Right ventricle myocardium inferior (tissue), 1 donor: ENCODE results near the gene INPP5D. TPM values are rescaled to one million over a fixed set of nuclear protein-coding genes. Genes with fewer than 3 reads are reported as not detected.
"Not testable (repeated sequence)": the region's sequence is repeated elsewhere in the genome, so short reads cannot be mapped to it uniquely, and the experiment has no call there.

Source experiments
- ATAC-seq: fragments of 200-7000 bp; cut with Tn5 transposase; one replicate; pipeline ENCODE4 v1.9.1; 2020; ENCODE audit warnings: mild to moderate bottlenecking, moderate library complexity
- DNase-seq: peaks from one replicate; pipeline ENCODE4 v3.0.0; 2021; ENCODE audit errors: missing footprints
- intact Hi-C: fragments of 100-400 bp; cut with DNase I; formaldehyde crosslinking; loops from one replicate; pipeline ENCODE4 v1.11.0; 2022
- total RNA-seq: library from RNA; stranded (reverse); fragmentation: NEBNext Ultra II Directional; extraction: Animal tissue kit (Norgen Biotek cat#: 25700); gene quantifications from one replicate; pipeline ENCODE4 v1.2.1, GENCODE V29; 2021
- donor health status: DM: no; HTN: yes; CAD: no; lungs with severe emphysema.

The INPP5D gene
- total RNA-seq, 1 donor from 2014 or later, result 5.2 TPM

- DNase-seq, result no peak
- ATAC-seq, result no peak
- intact Hi-C loops, result no loop called here
Measured at GRCh38 chr2:233083782-233084181, 23.6 kb downstream of the INPP5D start.

DNA sequence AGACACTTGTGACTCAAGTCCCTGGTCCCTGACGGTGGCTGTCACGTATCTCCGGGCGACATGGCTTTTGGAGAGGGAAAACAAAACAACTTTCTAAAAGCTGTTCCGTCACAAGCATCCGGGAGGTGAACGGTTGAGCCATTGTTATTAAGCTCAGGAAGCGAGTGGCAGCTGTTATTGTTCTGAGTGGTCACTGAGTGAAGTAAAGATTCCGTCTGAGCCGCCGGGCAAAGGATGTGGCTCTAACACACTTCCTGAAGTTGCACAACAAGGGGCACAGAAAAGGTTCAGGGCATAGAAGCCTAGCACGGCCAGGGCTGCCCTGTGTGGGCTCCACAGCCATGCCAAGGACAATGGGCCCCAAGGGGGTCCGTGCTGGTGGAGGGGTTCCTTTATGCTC lies 24.3 kb downstream of the INPP5D start:
- intact Hi-C loops, result no loop called here
- DNase-seq, result peak; percentile 87
- peak; percentile 79 for ATAC-seq

GRCh38 chr2:233085037-233085838 lies 25.1 kb downstream of the INPP5D start:
- no peak for ATAC-seq
- intact Hi-C loops, result no loop called here

DNA sequence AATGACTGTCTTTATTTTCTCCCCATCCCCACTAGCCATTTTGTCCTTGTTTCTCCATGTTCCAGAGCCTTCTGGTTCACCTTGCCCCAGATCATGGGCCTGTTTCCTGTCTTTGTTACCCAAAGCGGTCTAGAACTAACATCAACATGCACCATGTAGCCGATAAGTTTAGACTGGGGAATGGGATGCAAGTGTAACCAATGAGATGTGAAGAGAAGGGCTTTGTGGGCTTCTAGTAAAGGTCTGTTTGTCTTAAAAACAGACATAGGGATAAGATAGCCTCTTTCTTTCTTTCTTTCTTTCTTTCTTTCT lies 25.7 kb downstream of the INPP5D start:
- ATAC-seq, result no peak
- intact Hi-C loops, result no loop called here

More at GRCh38 chr2:233085037-233085838, 25.1 kb downstream of the INPP5D start:
- no peak for DNase-seq

DNA sequence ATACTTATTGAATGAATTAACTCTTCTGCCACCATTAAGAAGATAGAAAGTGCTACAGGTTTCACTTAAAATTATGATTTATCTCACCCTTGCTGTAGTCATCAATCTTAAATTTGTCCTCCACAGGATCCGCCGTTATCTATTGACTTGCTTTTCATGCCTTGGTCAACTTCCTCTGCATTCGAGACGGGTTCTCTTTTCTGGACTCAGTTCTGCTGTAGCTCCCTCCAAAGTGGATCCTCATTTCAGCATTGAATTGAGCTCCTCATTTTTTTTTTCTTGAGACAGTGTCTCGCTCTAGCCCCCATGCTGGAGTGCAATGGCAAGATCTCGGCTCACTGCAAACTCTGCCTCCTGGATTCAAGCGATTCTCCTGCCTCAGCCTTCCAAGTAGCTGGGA lies 27.6 kb downstream of the INPP5D start:
- no peak for DNase-seq
- ATAC-seq, result no peak
- intact Hi-C loops, result no loop called here

More for the DNA sequence above, 25.7 kb downstream of the INPP5D start:
- no peak for DNase-seq

- intact Hi-C loops, result no loop called here
- ATAC-seq, result no peak
- no peak for DNase-seq
Measured at GRCh38 chr2:233088972-233089345, 28.8 kb downstream of the INPP5D start.

DNA sequence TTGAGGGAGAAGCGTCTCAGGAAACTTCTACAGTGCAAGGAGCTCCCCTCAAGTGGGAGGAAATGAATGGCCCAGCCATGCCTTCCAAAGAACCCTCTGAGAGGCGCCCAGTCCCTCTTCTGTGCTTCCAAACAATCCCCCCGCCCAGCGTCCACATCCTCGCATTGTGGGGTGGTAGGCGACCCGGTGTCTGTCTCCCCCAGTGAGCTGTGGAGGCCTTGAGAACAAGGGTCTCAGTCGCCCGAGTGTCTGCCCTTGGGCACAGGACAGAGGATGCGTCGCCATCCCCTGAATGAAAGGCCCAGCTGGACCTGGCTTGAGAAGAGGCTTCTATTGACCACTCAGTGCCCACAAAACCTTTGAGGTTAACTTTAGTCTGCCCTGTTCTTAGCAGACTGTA lies 29.7 kb downstream of the INPP5D start:
- intact Hi-C loops, result no loop called here

GRCh38 chr2:233090879-233091278 lies 30.7 kb downstream of the INPP5D start:
- intact Hi-C loops, result no loop called here
- ATAC-seq, result no peak

More for the DNA sequence above, 29.7 kb downstream of the INPP5D start:
- DNase-seq (no peak), ATAC-seq (no peak)

GRCh38 chr2:233091595-233092375 lies 31.6 kb downstream of the INPP5D start:
- intact Hi-C loops, result no loop called here
- ATAC-seq, result no peak
- DNase-seq, result no peak

More at GRCh38 chr2:233090879-233091278, 30.7 kb downstream of the INPP5D start:
- no peak for DNase-seq

- intact Hi-C loops, result no loop called here
- peak; percentile 28 for ATAC-seq
- DNase-seq, result no peak
Measured at GRCh38 chr2:233092432-233093165, 32.5 kb downstream of the INPP5D start.

DNA sequence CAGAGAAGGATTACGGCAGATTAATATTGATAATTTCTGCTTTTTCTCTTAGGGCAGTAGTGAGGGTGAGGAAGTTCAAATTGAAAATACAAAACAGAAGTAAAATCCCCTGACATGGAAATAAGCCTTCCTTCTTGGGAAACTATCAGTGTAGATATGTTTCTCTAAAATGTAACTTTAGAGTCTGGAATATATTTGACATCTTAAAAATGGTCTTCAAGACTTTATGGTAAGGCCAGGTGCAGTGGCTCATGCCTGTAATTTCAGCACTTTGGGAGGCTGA lies 33.0 kb downstream of the INPP5D start:
- intact Hi-C loops, result no loop called here
- ATAC-seq (no peak), DNase-seq (no peak)

DNA sequence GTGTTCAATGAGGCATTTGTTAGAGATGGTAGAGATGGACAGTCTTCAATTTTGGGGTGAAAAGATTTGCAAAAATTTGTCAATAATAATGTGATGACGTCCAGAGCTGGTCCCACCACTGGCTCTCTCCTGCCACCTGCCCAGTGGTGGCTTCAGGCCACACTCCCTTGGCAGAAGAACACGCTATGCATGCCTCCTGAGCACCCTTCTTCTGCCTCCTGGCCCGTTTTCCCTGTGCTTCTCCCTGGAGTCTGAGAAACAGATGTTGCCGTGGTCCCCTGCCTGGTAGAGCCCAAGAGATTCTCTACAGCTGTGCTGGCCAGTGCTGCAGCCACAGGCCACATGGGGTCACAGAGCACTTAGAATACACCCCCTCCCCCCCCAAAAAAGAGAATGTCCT lies 33.6 kb downstream of the INPP5D start:
- ATAC-seq (no peak), DNase-seq (no peak)
- intact Hi-C loops, result no loop called here

DNA sequence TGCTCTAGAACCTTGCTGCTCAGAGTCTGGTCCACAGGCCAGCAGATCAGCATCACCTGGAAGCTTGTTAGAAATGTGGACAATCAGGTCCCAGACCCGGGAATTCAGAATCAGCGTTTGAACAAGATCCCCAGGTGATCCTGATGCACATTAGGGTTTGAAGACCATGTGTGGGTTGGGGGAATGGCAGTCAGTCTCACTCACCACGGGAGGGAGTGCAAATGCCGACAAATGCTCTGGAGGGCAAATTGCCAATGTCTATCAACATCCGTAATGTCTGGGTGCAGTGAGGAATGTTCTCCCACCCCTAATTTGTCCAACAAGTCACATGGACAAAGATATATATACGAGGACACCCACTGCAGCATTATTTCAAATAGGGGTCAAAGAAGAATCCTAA lies 34.5 kb downstream of the INPP5D start:
- intact Hi-C loops, result no loop called here
- DNase-seq (no peak), ATAC-seq (no peak)

DNA sequence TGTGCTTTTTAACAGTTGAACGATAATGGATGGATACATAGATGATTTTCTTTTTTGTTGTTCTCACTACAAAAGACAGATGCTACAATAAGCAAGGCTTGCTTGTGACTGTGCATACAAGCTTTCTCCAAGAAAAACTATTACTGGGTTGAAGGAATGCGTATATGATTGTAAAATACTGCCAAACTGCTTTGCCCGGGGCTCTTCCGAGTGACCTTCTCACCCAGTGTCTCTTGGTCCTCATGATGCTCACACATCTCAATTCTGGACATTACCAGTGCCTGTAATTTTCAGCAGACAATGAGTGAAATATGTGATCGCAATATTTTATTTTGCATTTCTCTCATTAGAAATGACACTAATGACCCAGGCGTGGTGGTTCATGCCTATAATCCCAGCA lies 35.9 kb downstream of the INPP5D start:
- intact Hi-C loops, result no loop called here
- no peak for ATAC-seq
- DNase-seq, result no peak

DNA sequence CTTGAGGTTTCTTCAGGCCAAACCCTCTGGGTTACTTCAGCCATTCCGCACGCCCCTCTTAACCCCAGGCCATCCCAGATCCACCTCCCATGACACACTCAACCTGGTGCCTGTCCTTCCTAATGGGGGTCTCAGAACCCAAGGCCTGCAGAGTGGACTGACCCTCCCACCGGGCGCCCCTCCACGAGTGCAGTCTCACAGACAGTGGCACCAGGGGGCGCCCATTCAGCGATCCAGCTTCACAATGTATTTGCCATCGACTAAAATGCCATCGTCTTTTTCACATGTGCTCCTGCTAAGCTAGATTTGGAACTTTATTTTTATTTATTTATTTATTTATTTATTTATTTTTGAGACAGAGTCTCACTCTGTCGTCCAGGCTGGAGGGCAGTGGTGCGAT lies 38.5 kb downstream of the INPP5D start:
- intact Hi-C loops, result loop anchor here (1.0 kb wide), 1 partner anchor 153 kb away; the partner anchor contains the start of gene ATG16L1

GRCh38 chr2:233099820-233100191 lies 39.7 kb downstream of the INPP5D start:
- intact Hi-C loops, DNase-seq, ATAC-seq: not testable (repeated sequence)

More for the DNA sequence above, 38.5 kb downstream of the INPP5D start:
- DNase-seq (no peak), ATAC-seq (no peak)

DNA sequence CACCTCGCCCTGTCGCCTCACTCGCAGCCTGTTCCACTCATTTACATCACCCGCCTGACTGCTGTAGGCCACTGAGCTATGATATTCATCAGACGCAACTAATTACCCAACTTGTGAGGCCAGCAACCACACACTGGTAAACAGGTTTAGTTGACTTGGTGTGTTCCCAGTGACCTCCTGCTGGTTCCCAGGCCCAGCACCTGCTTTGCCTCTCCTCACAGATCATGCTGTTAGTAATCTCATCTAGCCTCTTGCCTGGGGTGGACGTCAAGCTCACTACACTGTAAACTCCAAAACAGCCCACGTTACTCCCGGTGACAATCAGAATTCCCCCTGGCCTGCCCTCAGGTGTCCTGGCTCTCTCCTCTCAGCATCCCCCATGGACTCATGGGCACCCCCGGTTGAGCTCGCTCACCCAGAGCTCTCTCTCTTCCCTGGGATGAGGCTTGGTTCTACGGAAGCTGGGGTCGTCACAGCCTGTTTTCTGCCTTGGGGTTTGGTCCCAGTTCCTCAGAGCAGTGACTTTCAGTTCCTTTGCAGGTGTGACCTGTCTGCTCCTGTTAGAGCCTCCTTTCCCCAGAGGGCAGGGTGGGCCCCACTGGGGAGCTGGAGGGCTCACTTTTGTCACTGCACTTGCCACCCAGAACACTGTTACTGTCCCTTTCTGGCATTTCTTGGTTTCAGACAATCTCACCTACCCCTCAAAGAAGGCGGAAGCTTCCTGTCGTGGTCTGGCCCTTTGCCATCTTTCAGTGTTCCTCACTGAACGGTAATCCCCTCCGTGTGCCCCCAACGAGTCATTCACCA lies 40.3 kb downstream of the INPP5D start:
- intact Hi-C loops, result no loop called here
- ATAC-seq (no peak), DNase-seq (no peak)

GRCh38 chr2:233101141-233101540 lies 41.0 kb downstream of the INPP5D start:
- intact Hi-C loops, result no loop called here
- ATAC-seq (no peak), DNase-seq (no peak)

DNA sequence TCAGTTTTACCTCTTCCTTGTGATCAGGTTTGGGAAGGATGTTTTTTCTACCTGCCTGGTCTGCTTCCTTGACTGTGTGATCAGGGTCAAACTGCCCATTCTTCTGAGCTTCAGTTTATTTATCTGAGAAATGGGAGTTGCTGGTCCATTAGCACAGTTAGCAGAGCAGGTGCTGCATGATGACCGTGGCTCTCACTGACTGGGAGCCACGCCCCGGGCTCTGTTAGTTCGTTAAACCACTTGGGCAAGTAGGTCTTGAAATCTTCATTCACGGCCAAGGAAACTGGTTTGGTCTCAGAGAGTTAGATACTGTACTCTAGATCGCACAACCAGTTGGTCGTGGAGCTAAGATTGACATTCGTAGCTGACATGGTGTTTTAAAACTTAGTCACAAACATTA lies 41.7 kb downstream of the INPP5D start:
- no peak for ATAC-seq
- DNase-seq, result no peak
- intact Hi-C loops, result no loop called here
